Type B pancreatic cell (in vitro differentiated cells): Measurements from ENCODE around the gene DNAJC13. TPM values are rescaled to one million over a fixed set of nuclear protein-coding genes. Genes with fewer than 3 reads are reported as not detected.

Source experiments
- DNase-seq: peaks from one replicate; pipeline ENCODE4 v3.0.0; 2021; ENCODE audit warnings: mixed read lengths; ENCODE audit not compliant: unreplicated experiment; ENCODE audit errors: extremely low spot score
- H3K27ac Mint-ChIP-seq: 2 replicates; pipeline ENCODE4 v1.8.0; 2021; ENCODE audit warnings: mild to moderate bottlenecking, mixed read lengths
- H3K27me3 Mint-ChIP-seq: 2 replicates; pipeline ENCODE4 v1.8.0; 2021; ENCODE audit warnings: mixed read lengths
- H3K36me3 Mint-ChIP-seq: 2 replicates; pipeline ENCODE4 v1.8.0; 2021; ENCODE audit warnings: mixed read lengths
- H3K4me1 Mint-ChIP-seq: one replicate; pipeline ENCODE4 v1.8.0; 2021; ENCODE audit warnings: mixed read lengths; ENCODE audit not compliant: unreplicated experiment
- H3K4me3 Mint-ChIP-seq: 2 replicates; pipeline ENCODE4 v1.8.0; 2021; ENCODE audit warnings: mild to moderate bottlenecking, mixed read lengths
- H3K9me3 Mint-ChIP-seq: 2 replicates; pipeline ENCODE4 v1.8.0; 2021; ENCODE audit warnings: mixed read lengths
- total RNA-seq: library from RNA; stranded (reverse); gene quantifications from 2 replicates; pipeline ENCODE4 v1.2.1, GENCODE V29; 2021; ENCODE audit warnings: low replicate concordance
- TF ChIP-seq, protein P1 (sequence below): fragments of 200-600 bp; sonication (generic); conservative IDR thresholded peaks from 2 replicates; pipeline ENCODE4 v1.5.0; 2021; ENCODE audit warnings: antibody characterized with exemption, mild to moderate bottlenecking

The DNAJC13 gene
- total RNA-seq, 1 donor from 2014 or later: 34.0 TPM

- TF ChIP-seq, protein P1, sequence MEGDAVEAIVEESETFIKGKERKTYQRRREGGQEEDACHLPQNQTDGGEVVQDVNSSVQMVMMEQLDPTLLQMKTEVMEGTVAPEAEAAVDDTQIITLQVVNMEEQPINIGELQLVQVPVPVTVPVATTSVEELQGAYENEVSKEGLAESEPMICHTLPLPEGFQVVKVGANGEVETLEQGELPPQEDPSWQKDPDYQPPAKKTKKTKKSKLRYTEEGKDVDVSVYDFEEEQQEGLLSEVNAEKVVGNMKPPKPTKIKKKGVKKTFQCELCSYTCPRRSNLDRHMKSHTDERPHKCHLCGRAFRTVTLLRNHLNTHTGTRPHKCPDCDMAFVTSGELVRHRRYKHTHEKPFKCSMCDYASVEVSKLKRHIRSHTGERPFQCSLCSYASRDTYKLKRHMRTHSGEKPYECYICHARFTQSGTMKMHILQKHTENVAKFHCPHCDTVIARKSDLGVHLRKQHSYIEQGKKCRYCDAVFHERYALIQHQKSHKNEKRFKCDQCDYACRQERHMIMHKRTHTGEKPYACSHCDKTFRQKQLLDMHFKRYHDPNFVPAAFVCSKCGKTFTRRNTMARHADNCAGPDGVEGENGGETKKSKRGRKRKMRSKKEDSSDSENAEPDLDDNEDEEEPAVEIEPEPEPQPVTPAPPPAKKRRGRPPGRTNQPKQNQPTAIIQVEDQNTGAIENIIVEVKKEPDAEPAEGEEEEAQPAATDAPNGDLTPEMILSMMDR: no peak
- Mint-ChIP-seq H3K9me3 (no peaks in the 10 kb centered on the region), H3K27me3 (no peaks in the 10 kb centered on the region), H3K27ac (no peak overlapping the region), H3K36me3 (peaks cover 8% of the 10 kb centered on the region), H3K4me1 (no peaks in the 10 kb centered on the region), H3K4me3 (no peak overlapping the region)
- no peak for DNase-seq
Measured at GRCh38 chr3:132564070-132564465, 146.8 kb downstream of the DNAJC13 start.

- TF ChIP-seq, protein P1: no peak
- no peak for DNase-seq
- no peak overlapping the region for H3K27ac Mint-ChIP-seq
- H3K4me3 Mint-ChIP-seq: no peak overlapping the region
- peaks cover 4% of the 10 kb centered on the region for H3K9me3 Mint-ChIP-seq
- no peaks in the 10 kb centered on the region for H3K27me3 Mint-ChIP-seq
- H3K36me3 Mint-ChIP-seq: peaks cover 16% of the 10 kb centered on the region
- no peaks in the 10 kb centered on the region for H3K4me1 Mint-ChIP-seq
Measured at GRCh38 chr3:132568422-132568821, 151.1 kb downstream of the DNAJC13 start.

- Mint-ChIP-seq H3K4me1 (no peaks in the 10 kb centered on the region), H3K27me3 (no peaks in the 10 kb centered on the region), H3K4me3 (no peak overlapping the region), H3K36me3 (peaks cover 16% of the 10 kb centered on the region), H3K9me3 (peaks cover 4% of the 10 kb centered on the region), H3K27ac (no peak overlapping the region)
- TF ChIP-seq, protein P1: no peak
- DNase-seq: no peak
Measured at GRCh38 chr3:132569153-132569552, 151.9 kb downstream of the DNAJC13 start.

DNA sequence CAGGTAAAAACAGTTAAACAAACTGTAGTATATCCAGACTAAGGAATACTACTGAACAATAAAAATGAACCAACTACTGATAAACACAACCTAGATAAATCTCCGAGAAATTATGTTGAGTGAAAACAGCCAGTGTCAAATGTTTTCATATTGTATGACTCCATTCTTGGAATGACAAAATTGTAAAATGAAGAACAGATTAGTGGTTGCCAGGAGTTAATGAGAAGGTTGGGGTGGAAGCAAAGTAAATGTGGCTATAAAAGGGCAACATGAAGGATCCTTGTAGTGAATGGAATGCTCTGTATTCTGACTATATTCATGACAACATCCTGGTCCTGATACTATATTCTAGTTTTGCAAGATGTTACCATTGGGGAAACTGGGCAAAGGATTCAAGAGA lies 152.3 kb downstream of the DNAJC13 start:
- H3K4me3 Mint-ChIP-seq: no peak overlapping the region
- peaks cover 4% of the 10 kb centered on the region for H3K9me3 Mint-ChIP-seq
- no peaks in the 10 kb centered on the region for H3K27me3 Mint-ChIP-seq
- no peak for DNase-seq
- H3K36me3 Mint-ChIP-seq: peaks cover 16% of the 10 kb centered on the region
- H3K27ac Mint-ChIP-seq: no peak overlapping the region
- no peaks in the 10 kb centered on the region for H3K4me1 Mint-ChIP-seq
- TF ChIP-seq, protein P1: no peak

DNA sequence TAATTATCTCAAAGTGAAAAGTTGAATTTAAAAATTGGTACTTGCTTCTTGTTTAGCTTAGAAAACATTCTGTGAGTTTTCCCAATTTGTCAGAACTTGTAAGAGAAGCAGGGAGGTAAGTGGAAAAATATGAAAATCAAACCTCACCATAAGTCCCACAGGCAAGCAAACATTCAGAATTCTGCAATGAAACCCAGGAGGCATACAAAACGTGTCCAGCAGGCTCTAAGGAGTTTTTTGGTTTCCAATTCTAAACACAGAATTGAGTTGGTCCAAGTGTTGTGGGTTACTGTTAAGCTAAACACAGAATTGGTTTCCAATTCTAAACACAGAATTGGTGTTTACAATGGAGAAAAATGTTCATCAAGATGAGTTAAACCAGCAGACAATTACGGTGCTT lies 152.7 kb downstream of the DNAJC13 start:
- Mint-ChIP-seq H3K4me1 (no peaks in the 10 kb centered on the region), H3K9me3 (peaks cover 4% of the 10 kb centered on the region), H3K27me3 (no peaks in the 10 kb centered on the region), H3K4me3 (no peak overlapping the region), H3K27ac (no peak overlapping the region), H3K36me3 (peaks cover 16% of the 10 kb centered on the region)
- DNase-seq: no peak
- TF ChIP-seq, protein P1: no peak

GRCh38 chr3:132573797-132574211 lies 156.5 kb downstream of the DNAJC13 start:
- no peaks in the 10 kb centered on the region for H3K4me1 Mint-ChIP-seq
- TF ChIP-seq, protein P1: no peak
- no peaks in the 10 kb centered on the region for H3K27me3 Mint-ChIP-seq
- H3K27ac Mint-ChIP-seq: no peak overlapping the region
- peaks cover 4% of the 10 kb centered on the region for H3K9me3 Mint-ChIP-seq
- H3K4me3 Mint-ChIP-seq: no peak overlapping the region
- peaks cover 17% of the 10 kb centered on the region for H3K36me3 Mint-ChIP-seq
- no peak for DNase-seq
